Lung (tissue), 12 donors: ENCODE results near the gene SFT2D3. TPM values are rescaled to one million over a fixed set of nuclear protein-coding genes. Genes with fewer than 3 reads are reported as not detected.

ENCODE experiments used
- ATAC-seq: fragments of 200-7000 bp; cut with Tn5 transposase; one replicate; pipeline ENCODE4 v1.9.1; 2020; ENCODE audit warnings: moderate number of reproducible peaks; ENCODE audit not compliant: insufficient read depth, low FRiP score
- DNase-seq, 3 donors: peaks; one replicate each; pipeline ENCODE4 v3.0.0-alpha.2; 2013 to 2017
- H3K27ac ChIP-seq, 2 donors: one replicate each; pipeline ENCODE4 v1.5.1; 2013; ENCODE audit warnings: mild to moderate bottlenecking in 2 of 2, moderate library complexity in 2 of 2, control low read depth in 1 of 2, inconsistent platforms in 1 of 2, low read depth in 1 of 2, low read length in 1 of 2
- H3K27me3 ChIP-seq, 3 donors: one replicate each; pipeline ENCODE4 v1.5.1; 2013; ENCODE audit warnings: low read length in 2 of 3; ENCODE audit not compliant: control insufficient read depth in 3 of 3, insufficient read depth in 3 of 3
- H3K36me3 ChIP-seq, 4 donors: one replicate each; pipeline ENCODE4 v1.5.1; 2013; ENCODE audit warnings: low read length in 4 of 4, mild to moderate bottlenecking in 1 of 4, moderate library complexity in 1 of 4; ENCODE audit not compliant: control insufficient read depth in 4 of 4, insufficient read depth in 4 of 4
- H3K4me1 ChIP-seq, 5 donors: one replicate each; pipeline ENCODE4 v1.5.1; 2013; ENCODE audit warnings: low read length in 5 of 5, mild to moderate bottlenecking in 2 of 5, moderate library complexity in 1 of 5; ENCODE audit not compliant: control insufficient read depth in 5 of 5, insufficient read depth in 5 of 5
- H3K4me3 ChIP-seq: one replicate; pipeline ENCODE4 v1.5.1; 2013; ENCODE audit warnings: mild to moderate bottlenecking, control low read depth, moderate library complexity
- H3K9ac ChIP-seq, 2 donors: one replicate each; pipeline ENCODE4 v1.5.1; 2013; ENCODE audit warnings: low read length in 2 of 2, control low read depth in 1 of 2; ENCODE audit not compliant: insufficient read depth in 1 of 2
- H3K9me3 ChIP-seq, 4 donors: one replicate each; pipeline ENCODE4 v1.5.1; 2013; ENCODE audit warnings: low read length in 3 of 4, mild to moderate bottlenecking in 1 of 4, moderate library complexity in 1 of 4; ENCODE audit not compliant: control insufficient read depth in 4 of 4, insufficient read depth in 3 of 4
- whole genome bisulfite sequencing, 2 donors: extraction: QIAGEN DNeasy Blood & Tissue Kit; methylation state at CpG; one replicate each; pipeline ENCODE4 v1.1.7; 2013; 5-methylcytosine and 5-hydroxymethylcytosine counted together
- polyA plus RNA-seq, 2 donors: library from polyadenylated mRNA; stranded (reverse); fragments of 200-250 nt; gene quantifications; one replicate each; pipeline ENCODE4 v1.2.1, GENCODE V29; 2013
- total RNA-seq, 2 donors: library from RNA; depleted of rRNA in 1 of 2; stranded (reverse); fragments of >200 nt in 1 of 2; gene quantifications; one replicate each; pipeline ENCODE4 v1.2.1, GENCODE V29; 2014 to 2021
- TF ChIP-seq, protein P1 (sequence below): IDR thresholded peaks from 2 replicates; pipeline ENCODE4 v1.5.1; 2012; ENCODE audit warnings: mild to moderate bottlenecking; ENCODE audit errors: control extremely low read depth, extremely low read depth
- donor health status: control.
- donor health status: control.
- donor health status: Bipolar disorder and iron deficiency.
- donor health status: healthy.
- donor health status: DM: yes; HTN: yes; CAD: no.

The SFT2D3 gene
- total and polyA plus RNA-seq, 4 donors = 5.0 to 11.0 (median 8.5) TPM

DNA sequence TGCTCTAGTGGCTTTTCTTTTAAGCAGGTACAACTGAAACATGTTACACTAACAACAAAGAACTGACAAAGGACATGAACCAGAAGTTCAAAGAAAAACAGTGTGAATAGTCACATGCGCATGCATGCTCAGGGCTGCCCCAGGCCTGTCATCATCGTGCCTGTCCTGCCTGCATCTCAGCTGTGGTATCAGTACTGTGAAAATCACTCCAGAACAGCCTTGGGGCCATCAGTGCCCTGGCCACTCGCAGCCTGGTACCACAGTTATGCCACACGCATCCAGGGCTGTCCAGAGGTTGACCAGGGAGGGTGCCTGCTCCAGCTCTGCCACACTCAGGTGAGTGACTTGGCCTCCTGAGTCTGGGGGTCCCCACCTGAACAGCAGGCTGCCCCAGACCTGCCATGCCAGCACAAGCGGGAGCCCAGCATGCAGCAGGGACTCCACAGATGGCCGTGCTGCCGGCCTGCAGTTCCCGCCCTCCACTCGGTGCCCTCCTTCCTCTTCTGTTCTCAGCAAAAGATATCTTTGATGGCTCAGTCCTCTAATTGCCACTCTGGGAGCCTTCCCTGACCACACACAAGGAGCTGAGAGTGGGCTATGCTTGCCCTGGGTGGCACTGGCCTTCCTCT, 38.2 kb upstream of the SFT2D3 start:
- DNase-seq (no peak), ATAC-seq (no peak)
- no peak overlapping the region for H3K9ac ChIP-seq
- peaks cover 0 to 38% (median 0%) of the 10 kb centered on the region in 5 donors for H3K4me1 ChIP-seq
- peak overlapping the region; percentile 46 to 50 for H3K27ac ChIP-seq
- H3K9me3 ChIP-seq = peaks cover 0 to 2% (median 0%) of the 10 kb centered on the region in 4 donors
- TF ChIP-seq, protein P1, sequence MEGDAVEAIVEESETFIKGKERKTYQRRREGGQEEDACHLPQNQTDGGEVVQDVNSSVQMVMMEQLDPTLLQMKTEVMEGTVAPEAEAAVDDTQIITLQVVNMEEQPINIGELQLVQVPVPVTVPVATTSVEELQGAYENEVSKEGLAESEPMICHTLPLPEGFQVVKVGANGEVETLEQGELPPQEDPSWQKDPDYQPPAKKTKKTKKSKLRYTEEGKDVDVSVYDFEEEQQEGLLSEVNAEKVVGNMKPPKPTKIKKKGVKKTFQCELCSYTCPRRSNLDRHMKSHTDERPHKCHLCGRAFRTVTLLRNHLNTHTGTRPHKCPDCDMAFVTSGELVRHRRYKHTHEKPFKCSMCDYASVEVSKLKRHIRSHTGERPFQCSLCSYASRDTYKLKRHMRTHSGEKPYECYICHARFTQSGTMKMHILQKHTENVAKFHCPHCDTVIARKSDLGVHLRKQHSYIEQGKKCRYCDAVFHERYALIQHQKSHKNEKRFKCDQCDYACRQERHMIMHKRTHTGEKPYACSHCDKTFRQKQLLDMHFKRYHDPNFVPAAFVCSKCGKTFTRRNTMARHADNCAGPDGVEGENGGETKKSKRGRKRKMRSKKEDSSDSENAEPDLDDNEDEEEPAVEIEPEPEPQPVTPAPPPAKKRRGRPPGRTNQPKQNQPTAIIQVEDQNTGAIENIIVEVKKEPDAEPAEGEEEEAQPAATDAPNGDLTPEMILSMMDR = no peak
- H3K36me3 ChIP-seq = no peaks in the 10 kb centered on the region
- no peak overlapping the region for H3K4me3 ChIP-seq
- WGBS, 2 donors = 69 to 77% methylated on average over 9 of the region's 9 CpGs
- peaks cover 0 to 32% (median 20%) of the 10 kb centered on the region in 3 donors for H3K27me3 ChIP-seq

DNA sequence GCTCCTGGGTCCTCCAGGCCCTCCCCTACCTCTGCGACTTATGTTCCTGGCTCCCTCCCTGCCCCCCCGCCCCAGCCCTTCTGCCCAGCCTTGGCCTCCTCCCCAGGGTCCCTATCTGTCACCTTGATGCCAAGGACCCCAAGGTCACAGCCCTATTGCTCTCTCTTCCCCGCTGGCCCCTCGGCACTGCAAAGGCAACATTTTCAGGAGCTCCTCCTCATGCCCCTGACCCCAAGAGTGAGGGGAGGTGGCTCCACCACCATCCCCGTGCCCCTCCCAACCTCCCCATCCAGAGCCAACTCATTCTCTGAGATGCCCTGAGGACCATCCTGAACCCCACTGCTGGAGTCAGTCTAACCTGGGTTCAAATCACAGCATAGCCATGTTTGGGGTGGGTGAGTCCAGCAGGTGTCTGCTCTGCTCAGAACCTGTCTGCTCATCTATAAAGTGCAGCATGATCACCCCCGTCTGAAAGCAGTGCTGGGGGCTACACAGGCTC, 37.7 kb upstream of the SFT2D3 start:
- H3K9me3 ChIP-seq = peaks cover 0 to 2% (median 0%) of the 10 kb centered on the region in 4 donors
- no peak for ATAC-seq
- DNase-seq = no peak
- H3K9ac ChIP-seq = no peak overlapping the region
- TF ChIP-seq, protein P1 = no peak
- WGBS, 2 donors = 67 to 77% methylated on average over 6 of the region's 6 CpGs
- peak overlapping the region; percentile 46 to 50 for H3K27ac ChIP-seq
- no peaks in the 10 kb centered on the region for H3K36me3 ChIP-seq
- peaks cover 0 to 37% (median 0%) of the 10 kb centered on the region in 5 donors for H3K4me1 ChIP-seq
- H3K27me3 ChIP-seq = peaks cover 0 to 32% (median 20%) of the 10 kb centered on the region in 3 donors
- no peak overlapping the region for H3K4me3 ChIP-seq

DNA sequence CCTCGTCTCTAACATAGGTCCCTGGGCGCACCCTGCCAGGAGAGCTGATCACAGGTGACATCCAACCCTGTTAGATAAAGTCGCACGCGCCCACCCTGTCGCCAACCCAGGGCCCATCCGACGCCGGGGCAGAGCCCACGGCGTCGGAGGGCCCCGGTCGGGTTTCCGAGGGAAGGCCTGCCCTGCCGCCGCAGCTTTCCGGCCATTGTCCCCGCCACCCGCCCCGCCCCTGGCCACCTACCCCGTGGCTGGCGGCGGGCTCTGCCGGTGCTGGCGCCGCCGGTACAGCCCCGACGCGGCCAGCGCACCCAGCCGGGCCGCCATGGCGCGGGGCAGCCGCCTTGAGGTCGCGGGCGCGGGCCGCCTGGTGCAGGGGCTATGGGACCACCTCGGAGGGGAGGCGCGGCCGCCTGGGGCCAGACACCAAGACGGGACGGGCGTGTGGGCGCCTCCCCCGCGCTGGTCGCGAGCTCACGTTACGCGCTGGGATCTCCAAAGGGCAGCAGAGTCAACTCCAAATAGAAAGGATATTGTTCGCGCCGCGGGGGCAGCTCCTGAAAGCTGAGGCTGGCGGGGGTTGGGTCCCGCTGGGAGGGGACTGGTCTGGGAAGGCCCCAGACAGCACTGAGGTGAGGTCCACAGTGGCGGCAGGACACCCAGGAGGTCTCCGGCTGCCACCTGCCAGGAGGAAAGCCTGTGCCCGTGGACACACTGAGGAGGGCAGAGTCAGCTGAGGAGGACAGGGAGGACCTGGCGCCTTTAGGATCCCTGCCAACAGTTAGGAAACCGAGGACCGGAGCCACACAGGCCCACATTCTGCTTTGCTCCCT, 37.0 kb upstream of the SFT2D3 start:
- Histone ChIP-seq H3K4me1 (peaks cover 0 to 30% (median 0%) of the 10 kb centered on the region in 5 donors), H3K4me3 (peak overlapping the region; percentile 50), H3K9ac (no peak overlapping the region), H3K27ac (peak overlapping the region; percentile 87 to 89), H3K27me3 (peaks cover 0 to 32% (median 20%) of the 10 kb centered on the region in 3 donors), H3K36me3 (no peaks in the 10 kb centered on the region), H3K9me3 (peaks cover 0 to 2% (median 0%) of the 10 kb centered on the region in 4 donors)
- TF ChIP-seq, protein P1 = no peak
- DNase-seq (peak in 1 of 3 donors; percentile 25), ATAC-seq (no peak)
- WGBS, 2 donors = 12 to 13% methylated on average over 52 to 69 of the region's 69 CpGs
